K562 (cell line): ENCODE data around the gene STX19. TPM values are rescaled to one million over a fixed set of nuclear protein-coding genes. Genes with fewer than 3 reads are reported as not detected.

ENCODE experiments used
- ATAC-seq: fragments of 200-7000 bp; cut with Tn5 transposase; 3 replicates; pipeline ENCODE4 v1.9.1; 2020; ENCODE audit warnings: moderate library complexity
- BruUV-seq: library from RNA; stranded (reverse); fragments of 400-500 nt; replicated peaks from 2 replicates; lab custom pipeline; 2021; lab: Mats Ljungman, UMichigan
- CTCF ChIA-PET: fragments of 300-600 bp; formaldehyde crosslinking; extraction: SDS; loops from one replicate; lab custom pipeline; 2021; ENCODE audit warnings: low intra/inter-chr PET ratio; lab: Yijun Ruan, JAX
- POLR2A ChIA-PET: fragments of 300-600, 350-650 bp; sonication (Branson Sonifier 250); formaldehyde crosslinking; extraction: SDS; loops from one replicate; lab custom pipeline; 2021; ENCODE audit warnings: antibody characterized with exemption, inconsistent platforms; lab: Yijun Ruan, JAX
- DNase-seq, 4 experiments: peaks; one replicate each; pipeline versions ENCODE4 v3.0.0 to v3.0.0-alpha.2; 2011 to 2018; ENCODE audit warnings: low spot score in 3 of 4, mixed read lengths in 3 of 4; ENCODE audit errors: extremely low read depth in 1 of 4
- FAIRE-seq: peaks from 2 replicates; lab custom pipeline; 2011; peaks lifted over from hg19 to GRCh38; lab: Jason Lieb, UNC
- H2AFZ ChIP-seq: 2 replicates; pipeline ENCODE4 v1.6.0; 2011; ENCODE audit warnings: low read depth, low read length, control low read depth, inconsistent platforms
- H3K27ac ChIP-seq: fragments of 200-600 bp; 3 replicates; pipeline ENCODE4 v1.8.0; 2011; ENCODE audit warnings: low read depth, mild to moderate bottlenecking, control low read depth, inconsistent platforms, low read length, moderate library complexity, mixed read lengths; ENCODE audit errors: extremely low read depth
- H3K27me3 ChIP-seq, 2 experiments: fragments of 300-600 bp in 1 of 2; 2 replicates in 1 of 2; 3 replicates in 1 of 2; pipeline versions ENCODE4 v1.6.0 to v1.8.0; 2011; ENCODE audit warnings: inconsistent platforms in 2 of 2, low read length in 2 of 2, mild to moderate bottlenecking in 1 of 2, mixed read lengths in 1 of 2, moderate library complexity in 1 of 2; ENCODE audit not compliant: control insufficient read depth in 2 of 2, insufficient read depth in 2 of 2
- H3K36me3 ChIP-seq: fragments of 300-600 bp; 3 replicates; pipeline ENCODE4 v1.8.0; 2011; ENCODE audit warnings: mild to moderate bottlenecking, low read length, inconsistent platforms; ENCODE audit not compliant: control insufficient read depth, insufficient read depth
- H3K4me1 ChIP-seq, 2 experiments: fragments of 200-600 bp in 1 of 2; replicated peaks in 1 of 2; 2 replicates in 1 of 2; 3 replicates in 1 of 2; pipeline versions ENCODE4 v1.5.1 to v1.8.0; 2011; ENCODE audit warnings: inconsistent platforms in 2 of 2, low read length in 2 of 2, mild to moderate bottlenecking in 1 of 2, mixed read lengths in 1 of 2, moderate library complexity in 1 of 2; ENCODE audit not compliant: control insufficient read depth in 2 of 2, insufficient read depth in 2 of 2
- H3K4me2 ChIP-seq: 2 replicates; pipeline ENCODE4 v1.6.1; 2011; ENCODE audit warnings: low read length, control low read depth, inconsistent platforms, mixed read lengths; ENCODE audit not compliant: insufficient read depth
- H3K4me3 ChIP-seq: fragments of 200-600 bp; sonication (generic), shearing (Covaris generic); 2 replicates; pipeline ENCODE4 v1.5.1; 2016; ENCODE audit warnings: control low read depth, inconsistent platforms
- H3K79me2 ChIP-seq: fragments of 200-600 bp; 3 replicates; pipeline ENCODE4 v1.8.0; 2011; ENCODE audit warnings: low read length, inconsistent platforms; ENCODE audit not compliant: control insufficient read depth, insufficient read depth
- H3K9ac ChIP-seq, 2 experiments: 2 replicates each; pipeline versions ENCODE4 v1.6.0 to v1.6.1; 2011; ENCODE audit warnings: low read depth in 2 of 2, low read length in 2 of 2, control low read depth in 1 of 2, inconsistent platforms in 1 of 2, mild to moderate bottlenecking in 1 of 2, mixed read lengths in 1 of 2; ENCODE audit not compliant: insufficient read depth in 1 of 2
- H3K9me1 ChIP-seq: one replicate; pipeline ENCODE4 v1.6.0; 2011; ENCODE audit warnings: inconsistent platforms, mild to moderate bottlenecking, low read length, moderate library complexity; ENCODE audit not compliant: control insufficient read depth, insufficient read depth
- H3K9me3 ChIP-seq: replicated peaks from 2 replicates; pipeline ENCODE4 v1.5.1; 2011; ENCODE audit warnings: low read depth, low read length, inconsistent platforms; ENCODE audit not compliant: control insufficient read depth, insufficient read depth
- H4K20me1 ChIP-seq: replicated peaks from 2 replicates; pipeline ENCODE4 v1.6.1; 2011; ENCODE audit warnings: low read length, inconsistent platforms, mixed read lengths; ENCODE audit not compliant: control insufficient read depth, insufficient read depth
- ARID2 ChIP-seq: fragments of 450-650 bp; IDR thresholded peaks from 2 replicates; pipeline ENCODE4 v1.6.1; 2017; ENCODE audit warnings: antibody characterized with exemption, mild to moderate bottlenecking
- CHCHD3 ChIP-seq: fragments of 250-450 bp; sonication (Bioruptor Pico); IDR thresholded peaks from 2 replicates; pipeline ENCODE4 v2.1.2; 2022; ENCODE audit warnings: mild to moderate bottlenecking
- FOS ChIP-seq: IDR thresholded peaks from 3 replicates; pipeline ENCODE4 v1.6.1; 2011; ENCODE audit not compliant: insufficient read length; ENCODE audit errors: extremely low read depth
- HMGXB4 ChIP-seq: sonication (generic); formaldehyde crosslinking; IDR thresholded peaks from 2 replicates; pipeline ENCODE4 v1.8.1; 2023; ENCODE audit warnings: mild to moderate bottlenecking, missing genetic modification reagents
- MCM2 ChIP-seq: fragments of 450-650 bp; IDR thresholded peaks from 2 replicates; pipeline ENCODE4 v1.6.1; 2017; ENCODE audit warnings: low read depth, mild to moderate bottlenecking
- MCM5 ChIP-seq: fragments of 450-650 bp; IDR thresholded peaks from 2 replicates; pipeline ENCODE4 v1.6.1; 2016; ENCODE audit warnings: low read depth
- POLR2B ChIP-seq: fragments of 450-650 bp; IDR thresholded peaks from 2 replicates; pipeline ENCODE4 v1.6.1; 2018; ENCODE audit warnings: low read depth; ENCODE audit not compliant: partially characterized antibody
- POLR2H ChIP-seq: IDR thresholded peaks from 2 replicates; pipeline ENCODE4 v1.6.1; 2016; ENCODE audit warnings: missing genetic modification characterization, low read depth, mild to moderate bottlenecking, control low read depth, missing compliant biosample characterization, moderate library complexity
- ZBTB8A ChIP-seq: fragments of 450-650 bp; IDR thresholded peaks from 2 replicates; pipeline ENCODE4 v1.6.1; 2018; ENCODE audit warnings: mild to moderate bottlenecking, moderate library complexity; ENCODE audit not compliant: partially characterized antibody
- ZNF24 ChIP-seq: fragments of 450-650 bp; IDR thresholded peaks from 2 replicates; pipeline ENCODE4 v1.6.1; 2016
- ZNF282 ChIP-seq: sonication (generic); formaldehyde crosslinking; IDR thresholded peaks from 2 replicates; pipeline ENCODE4 v1.8.1; 2023; ENCODE audit warnings: missing genetic modification reagents
- WGBS: fragments of 100-300 bp; shearing (Covaris generic); methylation state at CpG from one replicate; pipeline ENCODE4 v1.1.6; 2016; ENCODE audit warnings: low coverage, mixed read lengths; ENCODE audit not compliant: insufficient coverage; ENCODE audit errors: missing lambda C conversion rate; 5-methylcytosine and 5-hydroxymethylcytosine counted together
- in situ Hi-C: fragments of 300-500 bp; cut with MboI; formaldehyde crosslinking; loops from 4 replicates; pipeline ENCODE4 v1.15.0; 2018; ENCODE audit warnings: inconsistent platforms, mixed read lengths
- intact Hi-C: fragments of 100-400 bp; cut with micrococcal nuclease; formaldehyde crosslinking; loops from 2 replicates; pipeline ENCODE4 v1.14.2; 2022
- polyA plus RNA-seq, 8 experiments: library from polyadenylated mRNA; depleted of rRNA in 4 of 8; stranded (reverse) in 5 of 8; unstranded in 3 of 8; fragments of >200 nt; fragmentation: Nextera tagmentation in 2 of 8; fragmentation: Illumina TruSeq in 1 of 8; extraction: Ambion mirVana in 2 of 8; extraction: Trizol in 1 of 8; gene quantifications; 2 replicates each; pipeline versions ENCODE4 v1.2.1 to v1.2.3, GENCODE V29; 2011 to 2014; ENCODE audit warnings: inconsistent platforms in 1 of 8, missing spikeins in 1 of 8
- total RNA-seq, 7 experiments: library from RNA; depleted of rRNA in 6 of 7; stranded (reverse); fragments of >200 nt in 6 of 7; fragmentation: Illumina TruSeq in 2 of 7; extraction: Trizol in 2 of 7; gene quantifications; 2 replicates each; pipeline versions ENCODE4 v1.2.1 to v1.2.3, GENCODE V29; 2011 to 2021; ENCODE audit warnings: low replicate concordance in 1 of 7
- TF ChIP-seq, protein P1 (sequence below): fragments of 450-650 bp; IDR thresholded peaks from 2 replicates; pipeline ENCODE4 v1.6.1; 2014; ENCODE audit warnings: low read depth, mild to moderate bottlenecking, moderate library complexity, borderline replicate concordance

The STX19 gene
- total and polyA plus RNA-seq, 9 of the 15 experiments (the other 6 are each of a cell fraction or from before 2014, with no cell fraction given) = 0.04 TPM; not detected in 8

DNA sequence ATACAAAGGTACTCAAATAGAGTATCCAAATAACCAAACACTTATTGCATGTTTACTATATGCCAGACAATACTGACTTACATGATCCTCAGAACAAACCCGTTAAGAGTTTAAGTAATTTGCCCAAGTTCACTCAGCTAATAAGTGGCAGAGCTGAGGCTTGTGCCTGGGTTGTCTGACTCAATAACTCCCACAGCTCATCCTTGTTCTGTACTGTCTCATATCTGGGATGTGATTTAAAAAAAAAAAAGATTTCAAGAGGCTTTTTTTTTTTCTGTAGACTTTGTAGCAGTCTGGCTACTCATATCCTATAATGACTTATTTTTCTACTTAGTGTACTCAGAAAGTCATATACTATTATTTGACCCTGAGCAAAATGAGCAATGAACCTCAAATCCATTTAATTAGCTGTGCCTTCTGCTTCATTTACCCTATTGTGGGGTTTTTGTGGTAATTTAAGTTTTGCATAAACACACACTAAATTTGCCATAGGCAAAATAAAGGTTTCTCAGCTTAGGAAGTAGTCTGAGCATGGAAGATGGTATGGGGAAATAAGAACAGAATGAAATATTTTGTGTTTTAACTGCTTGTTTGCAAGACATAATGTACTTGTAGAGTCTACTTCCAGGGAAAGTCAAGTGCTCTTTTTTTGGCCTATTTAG lies 37.6 kb upstream of the STX19 start:
- H3K4me1 ChIP-seq = peaks cover 5% of the 10 kb centered on the region in 2 experiments; a peak in 2 of 5 replicates
- DNase-seq (no peak), FAIRE-seq (no peak), ATAC-seq (no peak)
- H3K9me3 ChIP-seq = no peaks in the 10 kb centered on the region
- H3K27me3 ChIP-seq = no peaks in the 10 kb centered on the region
- H3K4me2 ChIP-seq = no peak overlapping the region
- no TSS peak for BruUV-seq
- H2AFZ ChIP-seq = no peak overlapping the region
- ChIA-PET POLR2A (no interaction called here), CTCF (no interaction called here)
- no peak overlapping the region for H3K4me3 ChIP-seq
- H4K20me1 ChIP-seq = no peaks in the 10 kb centered on the region
- no peak overlapping the region for H3K9ac ChIP-seq
- peaks cover 29% of the 10 kb centered on the region for H3K79me2 ChIP-seq
- H3K27ac ChIP-seq = no peak overlapping the region
- TF ChIP-seq POLR2H (tag) = no peak
- in situ Hi-C loops (no loop called here), intact Hi-C loops (loop anchor here (10.0 kb wide), 1 partner anchor 201 kb away; no protein-coding TSS in a partner anchor)
- H3K36me3 ChIP-seq = peaks cover 17% of the 10 kb centered on the region
- WGBS = 100% methylated on average over 1 of the region's 1 CpG
- no peaks in the 10 kb centered on the region for H3K9me1 ChIP-seq

GRCh38 chr3:94065122-94065521 lies 36.7 kb upstream of the STX19 start:
- POLR2A ChIA-PET = interaction anchor here (1.4 kb wide), 1 partner anchor 92 kb away, joined by 6 read pairs; the partner anchor contains the start of gene PROS1
- no peak for DNase-seq
- Histone ChIP-seq H3K9me1 (no peaks in the 10 kb centered on the region), H3K79me2 (peaks cover 29% of the 10 kb centered on the region), H3K36me3 (peaks cover 17% of the 10 kb centered on the region), H3K4me1 (peaks cover 5% of the 10 kb centered on the region in 2 experiments; a peak in 2 of 5 replicates), H3K27ac (no peak overlapping the region), H3K9me3 (no peaks in the 10 kb centered on the region), H3K27me3 (no peaks in the 10 kb centered on the region), H2AFZ (no peak overlapping the region), H3K4me2 (no peak overlapping the region), H3K4me3 (no peak overlapping the region), H4K20me1 (no peaks in the 10 kb centered on the region), H3K9ac (no peak overlapping the region)
- no peak for TF ChIP-seq ZBTB8A
- no peak for TF ChIP-seq ARID2
- TF ChIP-seq MCM2 = no peak
- TF ChIP-seq ZNF282 (CRISPR knock-in tag) = no peak
- TF ChIP-seq FOS = no peak
- TF ChIP-seq POLR2B = no peak
- TF ChIP-seq CHCHD3 = no peak
- TF ChIP-seq MCM5 = no peak
- TF ChIP-seq ZNF24 = no peak
- no peak for TF ChIP-seq HMGXB4
- TF ChIP-seq, protein P1, sequence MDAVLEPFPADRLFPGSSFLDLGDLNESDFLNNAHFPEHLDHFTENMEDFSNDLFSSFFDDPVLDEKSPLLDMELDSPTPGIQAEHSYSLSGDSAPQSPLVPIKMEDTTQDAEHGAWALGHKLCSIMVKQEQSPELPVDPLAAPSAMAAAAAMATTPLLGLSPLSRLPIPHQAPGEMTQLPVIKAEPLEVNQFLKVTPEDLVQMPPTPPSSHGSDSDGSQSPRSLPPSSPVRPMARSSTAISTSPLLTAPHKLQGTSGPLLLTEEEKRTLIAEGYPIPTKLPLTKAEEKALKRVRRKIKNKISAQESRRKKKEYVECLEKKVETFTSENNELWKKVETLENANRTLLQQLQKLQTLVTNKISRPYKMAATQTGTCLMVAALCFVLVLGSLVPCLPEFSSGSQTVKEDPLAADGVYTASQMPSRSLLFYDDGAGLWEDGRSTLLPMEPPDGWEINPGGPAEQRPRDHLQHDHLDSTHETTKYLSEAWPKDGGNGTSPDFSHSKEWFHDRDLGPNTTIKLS = no peak
- BruUV-seq = no TSS peak
- in situ Hi-C loops (no loop called here), intact Hi-C loops (loop anchor here (10.0 kb wide), 1 partner anchor 200 kb away; no protein-coding TSS in a partner anchor)
- ATAC-seq = no peak
- CTCF ChIA-PET = no interaction called here
- no peak for FAIRE-seq
- WGBS = 57% methylated on average over 1 of the region's 1 CpG
